Naive thymus-derived CD4-positive, alpha-beta T cell (primary cell): ENCODE measurements around the gene CDK3. TPM values are rescaled to one million over a fixed set of nuclear protein-coding genes. Genes with fewer than 3 reads are reported as not detected.

Experiments
- ATAC-seq: fragments of 150-1000 bp; cut with Tn5 transposase; 2 replicates; pipeline ENCODE4 v1.10.0; 2021; ENCODE audit warnings: mild to moderate bottlenecking, moderate library complexity
- CTCF ChIA-PET: fragments of 350-600 bp; sonication (Branson Sonifier 250); formaldehyde crosslinking; loops from one replicate; lab custom pipeline; 2021; ENCODE audit warnings: antibody characterized with exemption; lab: Charles Lee
- POLR2A ChIA-PET: fragments of 350-600 bp; sonication (Branson Sonifier 250); formaldehyde crosslinking; loops from one replicate; lab custom pipeline; 2021; ENCODE audit warnings: antibody characterized with exemption, inconsistent platforms; lab: Charles Lee
- DNase-seq, 9 donors: peaks; one replicate each; pipeline versions ENCODE4 v3.0.0 to v3.0.0-alpha.2; 2020 to 2022; ENCODE audit warnings: mixed read lengths in 1 of 9
- H3K27ac ChIP-seq: one replicate; pipeline ENCODE4 v1.7.0; 2013; ENCODE audit warnings: mild to moderate bottlenecking, low read depth, low read length, moderate library complexity
- H3K27me3 ChIP-seq, 2 donors: one replicate each; pipeline ENCODE4 v1.7.0; 2013; ENCODE audit warnings: low read length in 2 of 2, mild to moderate bottlenecking in 2 of 2, moderate library complexity in 2 of 2; ENCODE audit not compliant: control insufficient read depth in 2 of 2, insufficient read depth in 2 of 2
- H3K36me3 ChIP-seq, 3 experiments: 1 replicate in 2 of 3; 2 replicates in 1 of 3; pipeline ENCODE4 v1.7.0; 2013; ENCODE audit warnings: low read length in 3 of 3, mild to moderate bottlenecking in 3 of 3, moderate library complexity in 1 of 3; ENCODE audit not compliant: insufficient read depth in 3 of 3, control insufficient read depth in 2 of 3
- H3K4me1 ChIP-seq, 2 donors: one replicate each; pipeline ENCODE4 v1.7.0; 2013; ENCODE audit warnings: low read length in 2 of 2, mild to moderate bottlenecking in 2 of 2, moderate library complexity in 1 of 2; ENCODE audit not compliant: control insufficient read depth in 2 of 2, insufficient read depth in 2 of 2
- H3K4me3 ChIP-seq: 2 replicates; pipeline ENCODE4 v1.7.0; 2013; ENCODE audit warnings: mild to moderate bottlenecking, low read length
- H3K9me3 ChIP-seq, 3 experiments: 1 replicate in 2 of 3; 2 replicates in 1 of 3; pipeline ENCODE4 v1.7.0; 2013; ENCODE audit warnings: low read length in 3 of 3; ENCODE audit not compliant: control insufficient read depth in 2 of 3
- H3K27ac Mint-ChIP-seq, 9 donors: one replicate each; pipeline ENCODE4 v1.8.0; 2020 to 2022; ENCODE audit warnings: mixed read lengths in 9 of 9, mild to moderate bottlenecking in 8 of 9, moderate library complexity in 5 of 9, inconsistent platforms in 2 of 9
- H3K27me3 Mint-ChIP-seq, 5 donors: one replicate each; pipeline ENCODE4 v1.8.0; 2021 to 2022; ENCODE audit warnings: mixed read lengths in 5 of 5, mild to moderate bottlenecking in 1 of 5
- H3K36me3 Mint-ChIP-seq, 5 donors: one replicate each; pipeline ENCODE4 v1.8.0; 2020 to 2022; ENCODE audit warnings: mixed read lengths in 5 of 5, mild to moderate bottlenecking in 3 of 5, inconsistent platforms in 1 of 5
- H3K4me1 Mint-ChIP-seq, 7 donors: one replicate each; pipeline ENCODE4 v1.8.0; 2020 to 2022; ENCODE audit warnings: mixed read lengths in 7 of 7, mild to moderate bottlenecking in 3 of 7, inconsistent platforms in 1 of 7
- H3K4me3 Mint-ChIP-seq, 10 donors: one replicate each; pipeline ENCODE4 v1.8.0; 2020 to 2022; ENCODE audit warnings: mild to moderate bottlenecking in 10 of 10, mixed read lengths in 10 of 10, moderate library complexity in 6 of 10, inconsistent platforms in 2 of 10
- H3K9me3 Mint-ChIP-seq, 11 donors: one replicate each; pipeline ENCODE4 v1.8.0; 2020 to 2022; ENCODE audit warnings: mixed read lengths in 11 of 11, mild to moderate bottlenecking in 4 of 11, inconsistent platforms in 1 of 11, moderate library complexity in 1 of 11
- intact Hi-C, 2 donors: fragments of 100-400 bp; cut with micrococcal nuclease; formaldehyde crosslinking; loops; one replicate each; pipeline ENCODE4 v1.15.1; 2023
- polyA plus RNA-seq, 2 donors: library from polyadenylated mRNA; unstranded; fragments of 300-500 nt; fragmentation: Illumina TruSeq; gene quantifications; one replicate each; pipeline ENCODE4 v1.2.3, GENCODE V29; 2021
- total RNA-seq, 6 experiments: library from RNA in 5 of 6; stranded (reverse) in 5 of 6; gene quantifications; 1 replicate in 5 of 6; 2 replicates in 1 of 6; pipeline ENCODE4 v1.2.3 and lab custom pipeline; 2021 to 2026

The CDK3 gene
- total and polyA plus RNA-seq, 7 experiments from 2014 or later = 0.28 to 9.9 (median 7.2) TPM

DNA sequence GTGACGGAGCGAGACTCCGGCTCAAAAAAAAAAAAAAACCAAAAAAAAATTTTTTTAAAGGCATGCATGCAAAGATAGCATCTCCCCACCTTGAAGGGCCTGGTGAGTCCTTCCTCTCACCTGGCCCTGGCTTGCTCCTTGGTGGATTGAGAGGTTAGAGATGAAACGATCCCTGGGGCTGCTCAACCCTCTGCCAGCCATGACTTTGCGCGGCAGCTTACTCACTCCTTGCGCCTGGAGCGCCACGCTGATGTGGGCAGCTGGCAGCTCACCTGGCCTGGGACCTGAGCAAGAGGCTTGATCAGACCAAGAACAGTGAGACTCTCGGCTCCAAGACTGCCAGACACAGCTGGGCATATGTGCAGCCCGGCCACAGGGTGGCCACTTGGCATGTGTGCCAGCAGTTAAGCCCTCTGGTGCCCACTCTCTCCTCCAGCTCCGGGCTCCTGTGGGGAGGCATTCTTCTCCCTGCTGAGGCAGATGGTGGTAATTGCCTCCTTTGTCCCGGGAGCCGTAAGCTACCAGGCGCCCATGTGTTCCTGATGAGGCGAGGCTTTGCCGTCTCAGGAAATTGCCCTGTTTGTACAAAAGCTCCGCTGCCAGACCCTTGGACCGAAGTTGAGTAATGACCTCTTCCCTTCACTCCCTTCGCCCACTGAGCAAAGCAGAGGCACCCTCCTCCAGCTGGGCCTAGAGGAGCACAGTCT, 31.6 kb downstream of the CDK3 start:
- no peaks in the 10 kb centered on the region for H3K36me3 Mint-ChIP-seq
- no peak for DNase-seq
- no peak overlapping the region for H3K4me3 ChIP-seq
- no peak overlapping the region for H3K27ac ChIP-seq
- ATAC-seq = no peak
- H3K4me1 Mint-ChIP-seq = peaks cover 9 to 43% (median 31%) of the 10 kb centered on the region in 7 donors
- H3K27me3 Mint-ChIP-seq = no peaks in the 10 kb centered on the region
- intact Hi-C loops = no loop called here
- ChIA-PET CTCF (interaction anchor here (1.5 kb wide), 1 partner anchor 18 kb away, joined by 5 read pairs; no protein-coding TSS in a partner anchor), POLR2A (interaction anchor here (0.6 to 0.7 kb wide), 4 partner anchors 16 to 28 kb away, joined by 3 to 4 read pairs (median 3); no protein-coding TSS in a partner anchor)
- no peaks in the 10 kb centered on the region for H3K9me3 ChIP-seq
- H3K4me3 Mint-ChIP-seq = no peak overlapping the region
- no peaks in the 10 kb centered on the region for H3K36me3 ChIP-seq
- H3K4me1 ChIP-seq = peaks cover 8 to 23% of the 10 kb centered on the region in 2 donors
- no peaks in the 10 kb centered on the region for H3K9me3 Mint-ChIP-seq
- H3K27me3 ChIP-seq = no peaks in the 10 kb centered on the region
- peak overlapping the region in 2 of 9 donors; percentile 25 to 56 for H3K27ac Mint-ChIP-seq

DNA sequence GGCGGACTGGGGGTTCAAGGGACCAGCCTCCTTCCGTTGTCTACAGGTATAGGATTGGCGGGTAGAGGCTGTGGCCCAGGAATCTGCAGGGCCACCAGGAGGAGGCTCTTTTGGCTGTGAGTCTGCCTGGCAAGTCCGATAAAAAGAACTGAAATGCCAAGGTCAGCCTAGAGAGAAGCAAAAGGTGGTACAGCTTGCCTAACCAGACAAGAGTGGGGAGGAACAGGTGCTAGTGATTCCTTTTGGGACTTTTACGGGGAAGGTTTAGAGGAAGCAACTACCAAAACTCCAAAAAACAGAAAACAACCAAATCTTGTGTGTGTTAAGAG, 32.1 kb downstream of the CDK3 start:
- Histone ChIP-seq H3K36me3 (peaks cover 0 to 3% (median 0%) of the 10 kb centered on the region in 3 experiments), H3K9me3 (no peaks in the 10 kb centered on the region), H3K4me3 (no peak overlapping the region), H3K4me1 (peaks cover 8 to 23% of the 10 kb centered on the region in 2 donors), H3K27me3 (no peaks in the 10 kb centered on the region), H3K27ac (no peak overlapping the region)
- ATAC-seq (no peak), DNase-seq (no peak)
- ChIA-PET CTCF (interaction anchor here (1.5 kb wide), 1 partner anchor 18 kb away, joined by 5 read pairs; no protein-coding TSS in a partner anchor), POLR2A (interaction anchor here (0.7 kb wide), 1 partner anchor 19 kb away, joined by 3 read pairs; no protein-coding TSS in a partner anchor)
- Mint-ChIP-seq H3K36me3 (no peaks in the 10 kb centered on the region), H3K27me3 (no peaks in the 10 kb centered on the region), H3K4me3 (no peak overlapping the region), H3K4me1 (peaks cover 9 to 41% (median 32%) of the 10 kb centered on the region in 7 donors), H3K27ac (peak overlapping the region in 2 of 9 donors; percentile 25 to 56), H3K9me3 (no peaks in the 10 kb centered on the region)
- intact Hi-C loops = no loop called here

DNA sequence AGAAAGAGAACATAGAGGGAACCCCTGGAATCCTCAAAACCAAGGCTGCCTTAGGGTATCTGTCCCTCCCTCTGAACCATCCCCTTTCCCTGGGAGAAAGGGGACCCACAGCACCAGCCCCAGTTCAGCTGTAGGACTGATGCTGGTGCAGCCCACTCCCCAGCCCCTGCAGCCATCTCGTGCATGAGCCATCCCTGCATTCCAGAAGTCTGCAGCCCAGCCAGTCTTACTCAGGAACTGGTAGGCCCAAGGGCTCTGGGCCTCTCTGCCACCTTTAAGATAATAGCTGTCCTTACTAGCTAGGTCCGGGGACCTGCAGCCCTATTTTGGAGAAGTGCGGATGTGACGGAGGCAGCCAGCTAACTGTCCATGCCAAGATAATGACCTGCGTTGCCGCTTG, 32.5 kb downstream of the CDK3 start:
- Mint-ChIP-seq H3K4me1 (peaks cover 9 to 39% (median 32%) of the 10 kb centered on the region in 7 donors), H3K27ac (peak overlapping the region in 4 of 9 donors; percentile 56 to 81 (median 73)), H3K4me3 (no peak overlapping the region), H3K9me3 (no peaks in the 10 kb centered on the region), H3K27me3 (no peaks in the 10 kb centered on the region), H3K36me3 (peaks cover 0 to under 1% (median 0%) of the 10 kb centered on the region in 5 donors)
- H3K4me1 ChIP-seq = peaks cover 8 to 23% of the 10 kb centered on the region in 2 donors
- ChIA-PET CTCF (interaction anchor here (1.5 kb wide), 1 partner anchor 19 kb away, joined by 5 read pairs; no protein-coding TSS in a partner anchor), POLR2A (interaction anchor here (0.7 to 1.3 kb wide), 2 partner anchors 19 to 30 kb away, joined by 3 to 4 read pairs; no protein-coding TSS in a partner anchor)
- intact Hi-C loops = no loop called here
- H3K4me3 ChIP-seq = no peak overlapping the region
- H3K36me3 ChIP-seq = peaks cover under 1 to 7% (median 4%) of the 10 kb centered on the region in 3 experiments
- H3K27me3 ChIP-seq = no peaks in the 10 kb centered on the region
- DNase-seq = no peak
- H3K27ac ChIP-seq = no peak overlapping the region
- no peak for ATAC-seq
- no peaks in the 10 kb centered on the region for H3K9me3 ChIP-seq

DNA sequence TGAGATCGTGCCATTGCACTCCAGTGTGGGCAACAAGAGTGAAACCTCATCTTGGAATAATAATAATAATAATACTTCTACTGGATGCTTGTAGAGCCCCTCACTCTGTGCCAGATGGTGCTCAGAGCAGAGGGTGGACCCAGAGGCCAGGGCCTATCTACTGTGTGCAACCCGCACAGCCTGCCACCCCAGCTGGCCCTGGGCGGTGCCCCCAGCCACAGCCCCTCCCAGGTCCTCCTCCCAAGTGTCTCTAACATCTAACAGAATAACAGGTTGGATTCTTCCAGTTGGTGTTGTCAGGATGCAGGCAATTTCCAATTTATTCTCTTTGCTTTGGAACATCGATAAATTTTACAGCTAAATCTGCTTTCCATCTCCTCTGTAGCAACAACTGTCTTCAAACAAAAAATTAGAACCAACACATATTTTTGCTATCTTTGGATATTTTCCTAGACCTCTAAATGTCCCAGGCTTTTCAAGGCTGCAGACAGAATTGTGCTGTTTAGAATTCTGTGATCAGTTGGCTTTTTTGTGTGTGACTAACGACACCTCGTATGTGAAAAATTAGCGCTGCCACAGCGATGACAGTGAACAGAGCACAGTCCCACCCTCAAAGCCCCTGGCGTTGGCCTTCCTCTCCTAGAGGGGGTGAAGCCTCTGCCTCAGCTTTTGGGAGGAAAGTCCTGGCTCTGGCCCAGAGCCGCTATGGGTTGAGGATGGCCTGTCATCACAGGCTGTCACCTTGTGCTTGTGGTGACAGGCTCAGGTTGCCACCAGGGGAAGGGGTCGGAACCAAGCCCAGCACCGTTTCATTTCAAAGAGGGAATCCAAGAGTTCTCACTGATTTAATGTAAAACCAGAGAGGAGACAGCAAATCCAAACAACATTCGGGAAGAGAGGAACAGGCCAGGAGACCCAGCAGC, 34.0 kb downstream of the CDK3 start:
- CTCF ChIA-PET = interaction anchor here (0.6 to 1.6 kb wide), 3 partner anchors 12 to 73 kb away, joined by 3 to 6 read pairs (median 4); no protein-coding TSS in a partner anchor
- Mint-ChIP-seq H3K4me3 (no peak overlapping the region), H3K27me3 (no peaks in the 10 kb centered on the region), H3K4me1 (peaks cover 3 to 29% (median 19%) of the 10 kb centered on the region in 7 donors), H3K9me3 (no peaks in the 10 kb centered on the region), H3K27ac (peak overlapping the region in 7 of 9 donors; percentile 8 to 92 (median 51)), H3K36me3 (peaks cover 0 to 16% (median 10%) of the 10 kb centered on the region in 5 donors)
- Histone ChIP-seq H3K9me3 (no peaks in the 10 kb centered on the region), H3K36me3 (peaks cover 6 to 21% (median 7%) of the 10 kb centered on the region in 3 experiments), H3K27ac (no peak overlapping the region), H3K4me1 (peaks cover 2 to 7% of the 10 kb centered on the region in 2 donors), H3K4me3 (no peak overlapping the region), H3K27me3 (no peaks in the 10 kb centered on the region)
- no peak for ATAC-seq
- POLR2A ChIA-PET = interaction anchor here (0.9 to 1.3 kb wide), 2 partner anchors 8 to 29 kb away, joined by 3 to 4 read pairs; no protein-coding TSS in a partner anchor
- DNase-seq = no peak
- intact Hi-C loops = no loop called here

DNA sequence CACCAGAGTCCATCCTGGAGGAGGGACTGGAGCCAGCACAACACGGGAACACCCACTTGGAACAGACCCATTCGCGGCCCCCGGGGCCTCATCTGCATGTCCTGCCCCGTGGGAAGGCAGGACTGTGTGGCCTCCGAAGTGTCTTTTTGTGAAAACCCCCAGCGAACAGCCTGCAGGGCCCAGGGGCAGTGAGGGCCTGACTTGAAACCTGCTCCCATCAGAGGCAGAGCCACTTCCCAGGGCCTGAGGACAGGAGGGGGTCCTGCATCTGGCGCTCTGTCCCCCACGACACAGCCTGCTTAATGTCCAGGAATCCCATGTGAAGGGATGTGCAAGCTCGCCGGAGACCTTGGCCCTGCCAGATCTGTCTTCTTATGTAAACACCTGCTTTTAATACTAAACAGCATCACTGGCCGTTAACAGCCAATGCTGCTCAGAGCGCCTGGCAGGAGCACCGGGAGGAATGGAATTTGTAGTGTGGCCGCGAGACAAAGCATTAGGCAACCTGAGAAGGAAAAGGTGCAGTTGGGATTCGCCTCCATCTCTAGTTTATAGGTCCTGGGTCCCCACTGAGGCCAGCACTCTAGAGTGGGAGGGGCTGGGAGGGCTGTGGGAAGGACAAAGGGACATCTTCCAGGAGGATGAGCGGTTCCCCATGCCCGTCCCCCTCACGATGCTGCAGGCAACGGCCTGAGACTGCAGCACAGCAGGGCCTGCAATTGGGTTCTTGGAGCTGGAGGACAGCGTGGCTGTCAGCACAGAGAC, 36.0 kb downstream of the CDK3 start:
- CTCF ChIA-PET = interaction anchor here (0.6 kb wide), 1 partner anchor 150 kb away, joined by 5 read pairs; no protein-coding TSS in a partner anchor
- ATAC-seq = no peak
- H3K4me1 Mint-ChIP-seq = peaks cover 0 to 21% (median 12%) of the 10 kb centered on the region in 7 donors

More for the DNA sequence above, 36.0 kb downstream of the CDK3 start:
- no peak for DNase-seq
- H3K4me3 ChIP-seq = no peak overlapping the region
- H3K36me3 Mint-ChIP-seq = peaks cover 6 to 32% (median 15%) of the 10 kb centered on the region in 5 donors
- POLR2A ChIA-PET = interaction anchor here (1.5 kb wide), 1 partner anchor 14 kb away, joined by 3 read pairs; no protein-coding TSS in a partner anchor
- peaks cover 9 to 41% (median 23%) of the 10 kb centered on the region in 3 experiments for H3K36me3 ChIP-seq
- no peaks in the 10 kb centered on the region for H3K27me3 Mint-ChIP-seq
- no peaks in the 10 kb centered on the region for H3K9me3 Mint-ChIP-seq
- intact Hi-C loops = no loop called here
- no peaks in the 10 kb centered on the region for H3K9me3 ChIP-seq
- H3K27me3 ChIP-seq = no peaks in the 10 kb centered on the region
- H3K4me3 Mint-ChIP-seq = no peak overlapping the region
- H3K4me1 ChIP-seq = no peaks in the 10 kb centered on the region
- no peak overlapping the region for H3K27ac ChIP-seq
- peak overlapping the region in 8 of 9 donors; percentile 9 to 80 (median 63) for H3K27ac Mint-ChIP-seq
